ENCODE results near the gene CCDC142.

Gene CCDC142

GRCh38 chr2:74507926-74508520, 25.2 kb upstream of the CCDC142 start:
- TF ChIP-seq POLR2A (IDR thresholded peaks at IDR 0.05; ENCODE audit: low read length) (no peak), GATA1 (IDR thresholded peaks at IDR 0.05; ENCODE audit: low read depth, low read length) (no peak)
- DNase-seq: peak; percentile 52 to 70

DNA sequence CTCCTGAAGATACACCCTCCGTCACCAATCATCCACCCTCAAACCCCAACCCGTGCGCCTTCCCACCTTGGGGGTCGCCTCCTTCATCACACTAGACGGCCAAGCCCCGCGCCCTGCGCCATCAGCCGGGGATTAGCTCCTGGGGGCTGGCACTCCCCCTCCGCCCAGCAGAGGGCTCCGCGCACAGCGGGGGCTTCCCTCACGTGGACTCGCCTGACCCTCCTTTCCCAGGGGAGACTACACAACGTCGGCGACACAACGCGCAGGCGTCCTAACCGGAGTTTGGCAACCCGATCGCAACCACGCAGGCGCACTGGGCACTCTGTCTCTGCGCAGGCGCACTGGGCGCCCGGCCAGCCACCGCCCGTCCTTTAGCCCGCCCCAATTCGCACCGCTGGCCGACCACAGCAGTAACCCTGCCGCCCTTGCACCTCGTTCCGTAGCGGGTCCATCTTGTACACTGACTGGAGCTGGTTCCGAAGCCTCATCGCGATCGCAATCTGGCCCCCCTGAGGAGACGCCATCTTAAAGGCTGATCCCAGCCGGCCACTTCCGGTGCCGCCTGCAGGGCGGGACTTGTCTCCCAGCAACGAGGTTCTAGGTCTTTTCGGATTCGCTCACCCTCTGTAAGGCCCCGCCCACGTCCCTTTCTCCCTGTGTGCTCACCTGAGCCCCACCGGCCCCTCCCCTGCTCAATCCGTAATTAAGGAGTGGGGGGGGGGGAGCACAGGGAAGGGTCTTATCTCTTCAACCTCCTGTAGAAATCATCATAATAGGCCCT, 24.5 kb upstream of the CCDC142 start, which contains the start of gene PCGF1:
Gene PCGF1 (minus strand): TSS at position 551 of the 781 bp plus-strand sequence. CDS start 27 bp downstream, at position 524.
- peak; percentile 98 for DNase-seq
- TF ChIP-seq GATA1 (IDR thresholded peaks at IDR 0.05; ENCODE audit: low read depth, low read length) (no peak), POLR2A (IDR thresholded peaks at IDR 0.05; ENCODE audit: low read length) (peak; percentile 84)

- DNase-seq: no peak
- TF ChIP-seq GATA1 (IDR thresholded peaks at IDR 0.05; ENCODE audit: low read depth, low read length): no peak
Observed at GRCh38 chr2:74505448-74506246, 22.8 kb upstream of the CCDC142 start.

DNA sequence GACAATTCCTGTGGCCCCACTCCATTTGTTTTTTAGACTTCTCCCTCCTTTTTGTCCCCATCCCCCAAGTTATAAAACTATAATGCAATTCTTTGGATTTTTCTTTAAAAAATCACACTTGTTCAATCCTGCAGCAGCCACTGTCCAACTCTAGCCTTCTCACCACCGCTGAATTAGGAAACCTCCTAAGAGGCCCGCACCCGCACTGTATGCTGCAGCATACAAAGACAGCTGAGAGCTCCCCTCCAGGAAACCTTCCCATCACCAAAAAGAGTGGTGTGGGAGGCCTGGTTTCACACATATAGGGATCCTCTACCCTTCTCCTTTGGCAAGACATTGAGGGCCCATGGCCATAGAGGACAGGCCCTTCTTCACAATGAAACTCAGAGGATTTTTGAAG, 21.8 kb upstream of the CCDC142 start:
- DNase-seq: no peak
- no peak for TF ChIP-seq GATA1 (IDR thresholded peaks at IDR 0.05; ENCODE audit: low read depth, low read length)
- no peak for TF ChIP-seq POLR2A (IDR thresholded peaks at IDR 0.05; ENCODE audit: low read length)

- no peak for DNase-seq
- TF ChIP-seq POLR2A (IDR thresholded peaks at IDR 0.05; ENCODE audit: low read length) (no peak), GATA1 (IDR thresholded peaks at IDR 0.05; ENCODE audit: low read depth, low read length) (no peak)
Observed at GRCh38 chr2:74503506-74504475, 21.0 kb upstream of the CCDC142 start.

- peak; percentile 86 to 92 for DNase-seq
- TF ChIP-seq GATA1 (IDR thresholded peaks at IDR 0.05; ENCODE audit: low read depth, low read length) (no peak), POLR2A (IDR thresholded peaks at IDR 0.05; ENCODE audit: low read length) (peak; percentile 73)
Observed at GRCh38 chr2:74502720-74503505, 20.1 kb upstream of the CCDC142 start.

GRCh38 chr2:74502147-74502719, 19.4 kb upstream of the CCDC142 start:
- TF ChIP-seq POLR2A (IDR thresholded peaks at IDR 0.05; ENCODE audit: low read length) (no peak), GATA1 (IDR thresholded peaks at IDR 0.05; ENCODE audit: low read depth, low read length) (no peak)
- DNase-seq: peak; percentile 41 to 70

DNA sequence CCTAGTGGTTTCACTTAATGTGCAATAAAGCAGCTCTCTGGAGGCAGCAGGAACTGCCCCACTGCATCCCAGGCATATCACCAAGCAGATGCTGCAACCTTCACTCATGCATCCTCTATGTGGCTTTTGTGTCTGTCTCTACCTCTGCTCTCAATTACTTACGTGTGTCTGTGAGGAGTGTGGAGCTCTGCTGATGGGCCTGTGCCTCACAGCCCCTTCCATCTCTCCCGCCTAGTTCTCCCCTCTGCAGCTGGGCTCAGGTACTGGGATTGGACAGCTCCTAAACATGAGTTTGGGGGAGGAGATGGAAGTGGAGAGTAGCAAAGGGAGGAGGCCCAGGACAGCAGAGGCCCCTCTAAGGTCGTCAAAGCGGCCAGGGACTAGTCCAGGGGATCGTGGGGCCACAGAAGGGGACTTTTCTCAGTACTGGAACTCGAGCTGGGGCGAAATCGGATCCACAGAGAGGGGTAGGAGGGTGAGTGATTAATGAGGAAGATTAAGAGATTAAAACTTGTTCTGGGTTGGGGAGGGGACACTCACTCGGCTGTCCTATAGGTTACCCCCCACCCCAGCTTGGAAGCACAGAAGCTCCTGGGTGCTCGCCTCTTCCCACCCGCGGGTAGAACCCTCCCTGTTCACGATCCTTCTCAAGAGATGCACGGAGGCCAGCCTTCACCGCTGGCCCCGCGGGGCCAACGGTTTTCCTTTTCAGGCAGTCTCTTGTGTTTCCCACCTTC, 18.7 kb upstream of the CCDC142 start:
- peak in 1 of 2 experiments; percentile 54 for DNase-seq
- TF ChIP-seq GATA1 (IDR thresholded peaks at IDR 0.05; ENCODE audit: low read depth, low read length): no peak
- TF ChIP-seq POLR2A (IDR thresholded peaks at IDR 0.05; ENCODE audit: low read length): no peak

GRCh38 chr2:74500578-74500946, 17.8 kb upstream of the CCDC142 start:
- no peak for DNase-seq
- TF ChIP-seq GATA1 (IDR thresholded peaks at IDR 0.05; ENCODE audit: low read depth, low read length): no peak
- no peak for TF ChIP-seq POLR2A (IDR thresholded peaks at IDR 0.05; ENCODE audit: low read length)

DNA sequence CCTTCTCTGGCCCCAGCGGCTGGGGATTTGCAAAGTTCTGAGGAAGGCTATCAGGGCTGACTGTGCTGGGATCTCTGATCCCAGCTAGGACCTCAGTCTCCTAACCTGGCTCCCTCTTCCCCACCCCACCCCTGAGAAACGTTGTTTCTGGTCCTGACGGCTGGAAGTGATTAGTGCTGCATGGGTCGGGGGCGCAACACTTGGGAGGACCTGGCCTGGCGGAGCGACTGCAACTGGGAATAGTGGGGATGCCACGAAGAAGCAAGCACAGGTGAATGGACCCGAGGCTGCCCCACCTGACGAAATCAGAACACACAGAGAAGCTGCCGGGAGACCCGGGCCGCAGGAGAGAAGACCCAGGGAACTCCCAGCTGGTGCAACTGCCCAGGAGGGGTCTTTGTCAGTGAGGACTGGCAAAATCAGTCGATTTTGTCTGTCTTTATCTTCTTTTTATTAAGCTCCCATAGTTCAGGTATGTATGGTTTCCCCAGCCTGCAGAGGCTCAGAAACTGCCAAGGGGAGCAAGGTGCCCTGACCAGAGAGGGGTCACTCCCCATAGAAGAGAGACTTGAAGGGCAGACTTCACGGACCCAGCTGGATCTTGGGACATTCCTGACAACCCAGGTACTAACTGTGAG, 17.3 kb upstream of the CCDC142 start:
- DNase-seq: no peak
- TF ChIP-seq POLR2A (IDR thresholded peaks at IDR 0.05; ENCODE audit: low read length) (no peak), GATA1 (IDR thresholded peaks at IDR 0.05; ENCODE audit: low read depth, low read length) (no peak)

DNA sequence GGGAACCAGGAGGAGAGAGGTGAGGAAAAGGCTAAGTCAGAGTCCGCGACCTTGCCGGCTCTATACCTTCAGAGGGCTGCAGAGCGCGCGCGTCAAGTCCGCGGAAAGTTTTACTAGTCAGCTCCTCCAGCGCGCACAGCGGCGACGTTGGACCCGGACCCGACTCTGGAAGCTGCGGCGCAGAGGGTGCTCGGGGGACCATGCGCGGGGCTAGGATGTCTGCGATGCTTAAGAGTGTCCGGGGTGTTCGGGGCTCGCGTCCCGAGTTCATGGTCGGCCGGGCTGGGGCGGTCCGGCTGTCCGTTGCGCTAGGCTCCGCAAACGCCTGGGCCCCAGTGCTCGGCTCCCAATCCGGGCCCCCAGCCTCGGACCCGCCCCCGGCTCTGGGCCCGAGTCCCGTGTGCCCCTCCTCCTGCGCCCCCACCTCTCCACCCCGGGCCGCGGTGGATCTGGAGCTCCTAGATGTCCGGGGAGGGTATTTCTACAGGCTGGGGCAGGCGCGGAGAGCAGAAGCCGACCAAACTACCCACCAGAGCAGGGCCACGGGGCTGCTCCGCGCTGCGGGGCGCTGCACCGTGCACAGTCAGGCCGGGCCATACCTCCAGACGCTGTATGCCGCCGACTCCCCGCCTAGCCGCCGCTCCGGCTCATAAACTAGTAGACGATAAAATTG, 16.6 kb upstream of the CCDC142 start, which contains the start of gene LBX2:
Gene LBX2 (minus strand): TSS at position 337 of the 673 bp plus-strand sequence. CDS start 66 bp downstream, at position 271.
- DNase-seq: peak; percentile 46 to 56
- no peak for TF ChIP-seq POLR2A (IDR thresholded peaks at IDR 0.05; ENCODE audit: low read length)
- no peak for TF ChIP-seq GATA1 (IDR thresholded peaks at IDR 0.05; ENCODE audit: low read depth, low read length)
